Fibroblast of lung (primary cell): ENCODE measurements around the gene SUV39H1. TPM values are rescaled to one million over a fixed set of nuclear protein-coding genes. Genes with fewer than 3 reads are reported as not detected.

Experiments
- DNase-seq, 2 donors: peaks; one replicate each; pipeline versions ENCODE4 v3.0.0 to v3.0.0-alpha.2; 2010; ENCODE audit warnings: low read depth in 2 of 2
- H2AFZ ChIP-seq: 2 replicates; pipeline ENCODE4 v1.5.1; 2012; ENCODE audit warnings: low read length, control low read depth, inconsistent platforms
- H3K27ac ChIP-seq: 2 replicates; pipeline ENCODE4 v1.5.1; 2011; ENCODE audit warnings: low read length, control low read depth; ENCODE audit not compliant: insufficient read depth
- H3K27me3 ChIP-seq: 2 replicates; pipeline ENCODE4 v1.5.1; 2011; ENCODE audit warnings: mild to moderate bottlenecking, low read length; ENCODE audit not compliant: control insufficient read depth, insufficient read depth
- H3K36me3 ChIP-seq: 2 replicates; pipeline ENCODE4 v1.5.1; 2011; ENCODE audit warnings: low read length; ENCODE audit not compliant: control insufficient read depth, insufficient read depth
- H3K4me1 ChIP-seq: 2 replicates; pipeline ENCODE4 v1.5.1; 2011; ENCODE audit warnings: low read length; ENCODE audit not compliant: control insufficient read depth, insufficient read depth; ENCODE audit errors: extremely low read depth
- H3K4me2 ChIP-seq: 2 replicates; pipeline ENCODE4 v1.5.1; 2011; ENCODE audit warnings: low read length, control low read depth; ENCODE audit not compliant: insufficient read depth; ENCODE audit errors: extremely low read depth
- H3K4me3 ChIP-seq, 4 experiments: fragments of 200-600 bp in 1 of 4; sonication (generic) in 1 of 4; replicated peaks in 1 of 4; 2 replicates each; pipeline ENCODE4 v1.5.1; 2011 to 2016; ENCODE audit warnings: low read length in 4 of 4, low read depth in 3 of 4, mild to moderate bottlenecking in 3 of 4, control low read depth in 2 of 4, inconsistent platforms in 1 of 4, mixed read lengths in 1 of 4; ENCODE audit not compliant: insufficient read depth in 1 of 4; ENCODE audit errors: control extremely low read depth in 1 of 4
- H3K79me2 ChIP-seq: 2 replicates; pipeline ENCODE4 v1.5.1; 2012; ENCODE audit warnings: mild to moderate bottlenecking, low read length, inconsistent platforms; ENCODE audit not compliant: control insufficient read depth, insufficient read depth
- H3K9ac ChIP-seq: 2 replicates; pipeline ENCODE4 v1.5.1; 2011; ENCODE audit warnings: mild to moderate bottlenecking, low read length, control low read depth; ENCODE audit not compliant: insufficient read depth
- H3K9me3 ChIP-seq: 2 replicates; pipeline ENCODE4 v1.5.1; 2012; ENCODE audit warnings: low read depth, low read length; ENCODE audit not compliant: control insufficient read depth, insufficient read depth
- H4K20me1 ChIP-seq: 2 replicates; pipeline ENCODE4 v1.5.1; 2011; ENCODE audit warnings: low read length; ENCODE audit not compliant: control insufficient read depth, insufficient read depth; ENCODE audit errors: extremely low read depth
- CTCF ChIP-seq, 2 donors: IDR thresholded peaks in 1 of 2; conservative IDR thresholded peaks in 1 of 2; 1 replicate in 1 of 2; 2 replicates in 1 of 2; pipeline ENCODE4 v1.5.1; 2011 to 2012; ENCODE audit warnings: low read length in 2 of 2, control low read depth in 1 of 2, inconsistent platforms in 1 of 2, low read depth in 1 of 2, mild to moderate bottlenecking in 1 of 2
- EZH2 ChIP-seq: IDR thresholded peaks from 2 replicates; pipeline ENCODE4 v1.5.1; 2012; ENCODE audit warnings: low read length, control low read depth, mild to moderate bottlenecking; ENCODE audit errors: missing control alignments
- polyA plus RNA-seq, 2 donors: library from polyadenylated mRNA; depleted of rRNA in 1 of 2; stranded (reverse) in 1 of 2; unstranded in 1 of 2; fragments of >200 nt; gene quantifications; 2 replicates each; pipeline ENCODE4 v1.2.1, GENCODE V29; 2011 to 2012; ENCODE audit warnings: missing spikeins in 1 of 2
- total RNA-seq: library from RNA; depleted of rRNA; stranded (reverse); fragments of >200 nt; gene quantifications from 2 replicates; pipeline ENCODE4 v1.2.1, GENCODE V29; 2014

The SUV39H1 gene
- total and polyA plus RNA-seq, 2 donors (not counting 1 experiment from before 2014, with no cell fraction given), result 1.5 to 2.8 TPM

- Histone ChIP-seq H3K36me3 (no peaks in the 10 kb centered on the region), H3K9me3 (no peaks in the 10 kb centered on the region), H2AFZ (peak overlapping the region; percentile 66), H3K4me2 (peak overlapping the region; percentile 83), H4K20me1 (no peaks in the 10 kb centered on the region), H3K4me1 (no peaks in the 10 kb centered on the region), H3K27me3 (no peaks in the 10 kb centered on the region), H3K79me2 (no peaks in the 10 kb centered on the region), H3K27ac (peak overlapping the region; percentile 61), H3K4me3 (peak overlapping the region; percentile 44 to 77 (median 55)), H3K9ac (peak overlapping the region; percentile 60)
- TF ChIP-seq CTCF (conservative IDR thresholded peaks at IDR 0.05 in 1 of 2, IDR thresholded peaks at IDR 0.05 in 1 of 2; ENCODE audit: low read depth in 1 of 2, low read length in 2 of 2), result no peak
- TF ChIP-seq EZH2, result no peak
- DNase-seq, result peak; percentile 97 to 99
Observed at GRCh38 chrX:48737213-48737938, 40.8 kb downstream of the SUV39H1 start.

GRCh38 chrX:48737940-48738339 lies 41.4 kb downstream of the SUV39H1 start:
- Histone ChIP-seq H3K27me3 (no peaks in the 10 kb centered on the region), H3K4me3 (peak overlapping the region; percentile 44 to 77 (median 55)), H3K4me1 (no peaks in the 10 kb centered on the region), H3K36me3 (no peaks in the 10 kb centered on the region), H3K27ac (peak overlapping the region; percentile 61), H3K9ac (no peak overlapping the region), H3K4me2 (peak overlapping the region; percentile 83), H2AFZ (peak overlapping the region; percentile 66), H3K9me3 (no peaks in the 10 kb centered on the region), H4K20me1 (no peaks in the 10 kb centered on the region), H3K79me2 (no peaks in the 10 kb centered on the region)
- TF ChIP-seq EZH2 (no peak), CTCF (conservative IDR thresholded peaks at IDR 0.05 in 1 of 2, IDR thresholded peaks at IDR 0.05 in 1 of 2; ENCODE audit: low read depth in 1 of 2, low read length in 2 of 2) (no peak)
- DNase-seq, result no peak

- Histone ChIP-seq H3K79me2 (no peaks in the 10 kb centered on the region), H3K27ac (no peak overlapping the region), H3K4me2 (no peak overlapping the region), H4K20me1 (no peaks in the 10 kb centered on the region), H3K36me3 (no peaks in the 10 kb centered on the region), H3K4me3 (no peak overlapping the region), H2AFZ (no peak overlapping the region), H3K27me3 (no peaks in the 10 kb centered on the region), H3K9ac (no peak overlapping the region), H3K4me1 (no peaks in the 10 kb centered on the region), H3K9me3 (no peaks in the 10 kb centered on the region)
- DNase-seq, result no peak
- TF ChIP-seq EZH2 (no peak), CTCF (conservative IDR thresholded peaks at IDR 0.05 in 1 of 2, IDR thresholded peaks at IDR 0.05 in 1 of 2; ENCODE audit: low read depth in 1 of 2, low read length in 2 of 2) (no peak)
Observed at GRCh38 chrX:48741834-48742233, 45.3 kb downstream of the SUV39H1 start.
